ENCODE results near the gene RNF31.

GRCh38 chr14:24145690-24146452 is 1.4 kb upstream of the RNF31 start:
- TF ChIP-seq POLR2AphosphoS5 (IDR thresholded peaks at IDR 0.05; ENCODE audit: low read depth, low read length) = no peak
- TF ChIP-seq POLR2A (IDR thresholded peaks at IDR 0.05; ENCODE audit: low read depth, low read length) = no peak
- TF ChIP-seq TAF1 (IDR thresholded peaks at IDR 0.05; ENCODE audit: borderline replicate concordance, low read depth, low read length) = no peak

Data from GM12892 (cell line).